Sigmoid colon (tissue), 4 donors: ENCODE data around the gene MAP1LC3B2.

Experiments
- EP300 ChIP-seq, 4 donors: sonication (generic); formaldehyde crosslinking; IDR thresholded peaks; one replicate each; pipeline ENCODE4 v1.6.1; 2017; ENCODE audit warnings: antibody characterized with exemption in 4 of 4
- TF ChIP-seq, protein P1 (sequence below), 4 experiments: fragments of 450-650 bp in 3 of 4; fragments of 200-600 bp in 1 of 4; IDR thresholded peaks; one replicate each; pipeline ENCODE4 v1.5.1; 2016 to 2019; ENCODE audit warnings: antibody characterized with exemption in 4 of 4, mild to moderate bottlenecking in 3 of 4, moderate library complexity in 2 of 4

DNA sequence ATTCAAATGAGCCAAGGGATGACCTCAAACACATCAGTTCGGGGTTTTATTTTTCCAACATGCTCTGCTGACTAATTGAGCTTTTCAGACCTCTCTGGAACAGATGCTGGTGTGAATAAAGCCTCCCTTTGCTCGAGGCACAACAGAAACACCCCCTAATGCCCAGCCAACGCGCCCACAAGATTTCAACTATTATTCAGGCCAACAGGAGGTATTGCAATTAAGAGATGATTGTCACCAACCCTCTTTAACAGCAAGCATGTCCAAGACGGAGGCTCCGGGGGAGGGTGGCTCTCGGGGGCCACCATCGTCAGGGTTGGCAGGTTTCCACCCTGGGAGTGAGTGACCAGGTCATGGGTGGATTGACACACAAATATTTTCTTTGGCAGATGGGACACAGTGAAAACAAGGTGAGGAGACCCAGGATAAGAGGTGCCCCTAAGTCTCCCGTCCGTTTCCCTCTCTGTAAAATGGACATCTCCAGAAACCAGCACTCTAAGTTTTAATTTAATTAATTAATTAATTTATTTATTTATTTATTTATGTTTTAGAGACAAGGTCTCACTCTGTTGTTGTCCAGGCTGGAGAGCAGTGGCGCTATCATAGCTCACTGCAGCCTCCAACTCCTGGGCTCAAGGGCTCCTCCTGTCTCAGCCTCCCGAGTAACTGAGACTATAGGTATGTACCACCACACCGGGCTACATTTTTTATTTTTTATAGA is 56.1 kb downstream of the MAP1LC3B2 start:
- TF ChIP-seq, protein P1, sequence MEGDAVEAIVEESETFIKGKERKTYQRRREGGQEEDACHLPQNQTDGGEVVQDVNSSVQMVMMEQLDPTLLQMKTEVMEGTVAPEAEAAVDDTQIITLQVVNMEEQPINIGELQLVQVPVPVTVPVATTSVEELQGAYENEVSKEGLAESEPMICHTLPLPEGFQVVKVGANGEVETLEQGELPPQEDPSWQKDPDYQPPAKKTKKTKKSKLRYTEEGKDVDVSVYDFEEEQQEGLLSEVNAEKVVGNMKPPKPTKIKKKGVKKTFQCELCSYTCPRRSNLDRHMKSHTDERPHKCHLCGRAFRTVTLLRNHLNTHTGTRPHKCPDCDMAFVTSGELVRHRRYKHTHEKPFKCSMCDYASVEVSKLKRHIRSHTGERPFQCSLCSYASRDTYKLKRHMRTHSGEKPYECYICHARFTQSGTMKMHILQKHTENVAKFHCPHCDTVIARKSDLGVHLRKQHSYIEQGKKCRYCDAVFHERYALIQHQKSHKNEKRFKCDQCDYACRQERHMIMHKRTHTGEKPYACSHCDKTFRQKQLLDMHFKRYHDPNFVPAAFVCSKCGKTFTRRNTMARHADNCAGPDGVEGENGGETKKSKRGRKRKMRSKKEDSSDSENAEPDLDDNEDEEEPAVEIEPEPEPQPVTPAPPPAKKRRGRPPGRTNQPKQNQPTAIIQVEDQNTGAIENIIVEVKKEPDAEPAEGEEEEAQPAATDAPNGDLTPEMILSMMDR (IDR thresholded peaks at IDR 0.05): no peak
- no peak for TF ChIP-seq EP300 (IDR thresholded peaks at IDR 0.05)
